Astrocyte of the cerebellum (primary cell): ENCODE data around the gene KRT7.

ENCODE experiments used
- DNase-seq: peaks from one replicate; pipeline ENCODE4 v3.0.0-alpha.2; 2011; ENCODE audit warnings: low read depth
- H3K4me3 ChIP-seq: 2 replicates; pipeline ENCODE4 v1.5.1; 2011; ENCODE audit warnings: mild to moderate bottlenecking, low read depth, low read length, moderate library complexity
- in situ Hi-C: cut with HindIII; loops from 2 replicates; pipeline ENCODE4 v1.10.0; 2017; ENCODE audit warnings: low sequenced_read_pairs
- TF ChIP-seq, protein P1 (sequence below): IDR thresholded peaks from 2 replicates; pipeline ENCODE4 v1.5.1; 2012; ENCODE audit warnings: low read length, low read depth, moderate library complexity, mild to moderate bottlenecking; ENCODE audit errors: missing control alignments

KRT7 gene

DNA sequence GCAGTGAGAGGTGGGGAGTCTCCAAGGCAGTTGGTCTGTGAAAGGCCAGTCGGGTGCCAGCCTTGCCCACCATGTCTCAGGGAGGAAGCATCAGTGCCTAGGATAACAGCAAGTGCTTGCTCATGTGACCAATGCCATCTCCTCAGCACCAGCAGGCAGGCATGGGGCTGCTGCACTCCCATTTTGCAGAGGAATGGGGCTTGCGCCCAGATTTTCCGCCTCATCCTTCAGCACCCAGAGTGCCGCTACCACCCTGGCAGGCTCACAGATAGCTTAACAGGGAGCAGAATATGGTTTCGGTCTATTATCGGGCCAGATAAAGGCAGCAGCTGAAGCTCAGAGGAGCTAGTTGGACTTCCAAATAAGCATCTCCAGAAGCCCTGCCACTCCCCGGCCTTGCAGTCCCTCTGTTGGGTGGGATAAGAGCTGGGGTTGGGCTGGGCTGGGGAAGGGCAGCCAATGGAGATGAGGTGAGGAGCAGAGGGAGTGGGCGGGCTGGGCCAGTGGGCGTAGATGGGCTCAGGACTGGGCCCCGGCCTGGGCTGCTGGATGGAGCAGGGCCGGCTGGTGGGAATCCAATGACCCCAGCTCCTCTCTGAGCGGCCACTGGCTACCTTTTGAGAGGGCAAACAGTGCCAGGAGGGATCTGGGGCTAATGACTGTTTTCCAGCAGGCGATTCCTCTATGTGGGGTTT lies 32.8 kb upstream of the KRT7 start:
- DNase-seq = no peak
- in situ Hi-C loops = no loop called here
- H3K4me3 ChIP-seq = no peak overlapping the region
- TF ChIP-seq, protein P1, sequence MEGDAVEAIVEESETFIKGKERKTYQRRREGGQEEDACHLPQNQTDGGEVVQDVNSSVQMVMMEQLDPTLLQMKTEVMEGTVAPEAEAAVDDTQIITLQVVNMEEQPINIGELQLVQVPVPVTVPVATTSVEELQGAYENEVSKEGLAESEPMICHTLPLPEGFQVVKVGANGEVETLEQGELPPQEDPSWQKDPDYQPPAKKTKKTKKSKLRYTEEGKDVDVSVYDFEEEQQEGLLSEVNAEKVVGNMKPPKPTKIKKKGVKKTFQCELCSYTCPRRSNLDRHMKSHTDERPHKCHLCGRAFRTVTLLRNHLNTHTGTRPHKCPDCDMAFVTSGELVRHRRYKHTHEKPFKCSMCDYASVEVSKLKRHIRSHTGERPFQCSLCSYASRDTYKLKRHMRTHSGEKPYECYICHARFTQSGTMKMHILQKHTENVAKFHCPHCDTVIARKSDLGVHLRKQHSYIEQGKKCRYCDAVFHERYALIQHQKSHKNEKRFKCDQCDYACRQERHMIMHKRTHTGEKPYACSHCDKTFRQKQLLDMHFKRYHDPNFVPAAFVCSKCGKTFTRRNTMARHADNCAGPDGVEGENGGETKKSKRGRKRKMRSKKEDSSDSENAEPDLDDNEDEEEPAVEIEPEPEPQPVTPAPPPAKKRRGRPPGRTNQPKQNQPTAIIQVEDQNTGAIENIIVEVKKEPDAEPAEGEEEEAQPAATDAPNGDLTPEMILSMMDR = no peak

- in situ Hi-C loops = no loop called here
- no peak for DNase-seq
- H3K4me3 ChIP-seq = no peak overlapping the region
- TF ChIP-seq, protein P1 = no peak
These were observed 32.1 kb upstream of the KRT7 start for GRCh38 chr12:52200781-52201450.

- in situ Hi-C loops = no loop called here
- H3K4me3 ChIP-seq = no peak overlapping the region
- no peak for DNase-seq
- TF ChIP-seq, protein P1 = no peak
These were observed 31.6 kb upstream of the KRT7 start for GRCh38 chr12:52201451-52201839.

DNA sequence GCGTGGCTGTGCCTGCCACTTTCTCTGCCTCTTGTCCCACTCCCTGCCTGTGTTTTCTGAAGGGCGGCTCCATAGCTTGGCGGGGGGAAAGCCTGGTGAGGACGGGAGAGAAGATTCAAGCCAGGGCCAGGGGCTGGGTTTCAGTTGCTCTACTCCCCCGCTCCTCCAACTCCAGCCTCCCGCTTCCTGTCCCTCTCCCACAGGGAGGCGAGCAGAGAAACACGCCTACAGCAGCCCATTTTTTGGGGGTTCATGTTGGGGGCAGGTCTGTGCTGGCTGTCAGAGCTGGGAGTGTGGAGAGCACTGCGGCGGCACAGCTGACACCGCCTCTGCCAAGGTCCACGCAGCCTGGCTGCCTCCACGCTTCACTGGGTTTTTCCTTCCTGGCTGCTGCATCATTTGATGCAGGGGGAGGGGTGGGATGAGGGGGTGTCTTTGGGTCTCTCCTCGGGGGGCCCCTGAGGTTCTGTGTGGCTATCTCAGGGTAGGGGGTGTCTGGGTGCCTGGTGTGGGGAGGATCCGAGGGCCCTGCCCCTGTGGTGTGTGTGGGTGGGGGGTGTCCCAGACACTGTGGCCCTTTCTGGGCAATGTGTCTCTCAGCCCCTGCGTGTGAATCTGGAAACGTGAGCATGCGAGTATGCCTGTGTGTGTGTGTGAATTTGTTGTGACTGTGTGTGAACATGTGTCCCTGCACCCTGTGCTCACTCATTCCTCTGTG lies 30.5 kb upstream of the KRT7 start:
- in situ Hi-C loops = no loop called here
- TF ChIP-seq, protein P1 = no peak
- no peak for DNase-seq
- no peak overlapping the region for H3K4me3 ChIP-seq

DNA sequence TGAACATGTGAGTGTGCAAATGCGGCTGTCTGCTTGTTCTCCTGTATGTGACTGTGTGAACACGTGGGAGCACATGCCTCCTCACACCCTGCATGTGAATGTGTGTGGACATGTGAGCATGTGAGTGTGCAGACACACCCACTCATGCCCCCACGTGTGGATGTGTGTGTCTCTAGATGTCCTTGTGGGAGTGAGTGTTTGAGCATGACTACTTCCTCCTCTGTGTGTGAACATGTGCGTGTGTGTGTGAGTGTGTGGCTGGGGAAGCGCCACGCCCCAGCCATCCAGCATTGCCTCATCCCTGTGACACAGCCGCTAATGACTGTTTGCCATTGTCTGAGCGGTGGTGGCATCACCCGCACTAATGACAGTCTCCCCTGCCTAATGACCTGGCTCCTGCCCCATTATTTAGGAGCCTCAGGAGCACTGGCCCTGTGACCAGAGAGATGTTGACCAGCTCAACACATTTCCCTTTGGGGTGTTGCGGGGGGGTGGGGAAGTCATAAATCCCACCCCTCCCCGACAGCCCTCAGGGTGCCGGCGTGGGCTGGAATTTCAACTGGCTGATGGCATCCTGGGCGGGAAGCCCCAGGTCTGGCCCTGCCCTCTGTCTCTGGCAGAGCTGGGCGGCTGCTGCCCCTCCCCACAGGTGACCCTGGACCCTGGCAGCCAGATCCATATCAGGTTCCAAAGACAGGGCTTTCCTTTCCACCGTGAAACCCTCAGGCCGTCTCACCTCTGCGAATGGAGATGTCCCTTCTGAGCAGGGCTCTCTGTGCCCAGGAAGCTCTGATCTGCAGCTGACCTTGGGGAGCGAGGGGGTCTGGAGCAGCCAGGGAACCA lies 29.7 kb upstream of the KRT7 start:
- TF ChIP-seq, protein P1 = no peak
- no peak overlapping the region for H3K4me3 ChIP-seq
- in situ Hi-C loops = no loop called here
- no peak for DNase-seq
